ENCODE data around the gene LBHD2.

- TF ChIP-seq RAD51 (IDR thresholded peaks at IDR 0.05) (no peak), RAD21 (IDR thresholded peaks at IDR 0.05; ENCODE audit: insufficient read depth, low read depth, low read length) (no peak), BHLHE40 (IDR thresholded peaks at IDR 0.05; ENCODE audit: borderline replicate concordance in 1 of 2, low read depth in 2 of 2, low read length in 1 of 2) (no peak), MTA3 (IDR thresholded peaks at IDR 0.05; ENCODE audit: borderline replicate concordance, low read length) (no peak), ZSCAN29 (IDR thresholded peaks at IDR 0.05) (no peak), POLR2AphosphoS5 (IDR thresholded peaks at IDR 0.05; ENCODE audit: low read length) (no peak), TAF1 (IDR thresholded peaks at IDR 0.05; ENCODE audit: borderline replicate concordance, low read depth, low read length) (no peak), STAT3 (IDR thresholded peaks at IDR 0.05; ENCODE audit: low read depth, low read length) (no peak), SIN3A (IDR thresholded peaks at IDR 0.05; ENCODE audit: low read depth, low read length) (no peak), PAX5 (IDR thresholded peaks at IDR 0.05; ENCODE audit: borderline replicate concordance, low read depth, low read length) (no peak), SMARCA5 (IDR thresholded peaks at IDR 0.05) (no peak), RFX5 (IDR thresholded peaks at IDR 0.05; ENCODE audit: low read depth, low read length) (no peak), IKZF1 (conservative IDR thresholded peaks at IDR 0.05) (no peak), USF2 (IDR thresholded peaks at IDR 0.05; ENCODE audit: borderline replicate concordance, low read depth, low read length) (no peak)
Observed at GRCh38 chr14:103126873-103127304, 42.9 kb downstream of the LBHD2 start.
